PC-3 (cell line): ENCODE measurements around the gene IFITM2. TPM values are rescaled to one million over a fixed set of nuclear protein-coding genes. Genes with fewer than 3 reads are reported as not detected.

ENCODE experiments used
- ATAC-seq: fragments of 200-7000 bp; cut with Tn5 transposase; 2 replicates; pipeline ENCODE4 v1.9.1; 2020; ENCODE audit warnings: mild to moderate bottlenecking, moderate library complexity
- BruUV-seq: library from RNA; stranded (reverse); fragments of 400-500 nt; replicated peaks from 2 replicates; lab custom pipeline; 2021; lab: Mats Ljungman, UMichigan
- CTCF ChIA-PET: fragments of 300-600 bp; sonication (Branson Sonifier 250); formaldehyde crosslinking; loops from one replicate; lab custom pipeline; 2022; ENCODE audit warnings: antibody characterized with exemption; lab: Charles Lee
- POLR2A ChIA-PET: fragments of 300-600 bp; sonication (Branson Sonifier 250); formaldehyde crosslinking; loops from one replicate; lab custom pipeline; 2022; ENCODE audit warnings: antibody characterized with exemption; ENCODE audit not compliant: unreplicated experiment; lab: Charles Lee
- DNase-seq: peaks from one replicate; pipeline ENCODE4 v3.0.0-alpha.2; 2015
- H2AFZ ChIP-seq: fragments of 300-600 bp; sonication (generic); 2 replicates; pipeline ENCODE4 v1.6.0; 2016; ENCODE audit warnings: antibody characterized with exemption, low read length
- H3F3A ChIP-seq: fragments of 300-600 bp; sonication (generic); one replicate; pipeline ENCODE4 v1.6.0; 2017; ENCODE audit warnings: antibody characterized with exemption, low read length, control low read depth, mild to moderate bottlenecking; ENCODE audit not compliant: unreplicated experiment
- H3K27ac ChIP-seq: fragments of 300-600 bp; sonication (generic); 2 replicates; pipeline ENCODE4 v1.5.1; 2016; ENCODE audit warnings: mild to moderate bottlenecking, low read length
- H3K27me3 ChIP-seq: fragments of 300-600 bp; sonication (generic); 2 replicates; pipeline ENCODE4 v1.6.1; 2016; ENCODE audit warnings: low read length, mixed read lengths
- H3K36me3 ChIP-seq: fragments of 300-600 bp; sonication (generic); 2 replicates; pipeline ENCODE4 v1.6.1; 2016; ENCODE audit warnings: low read depth, mixed run types, low read length, mixed read lengths
- H3K4me1 ChIP-seq: fragments of 300-600 bp; sonication (generic); 2 replicates; pipeline ENCODE4 v1.5.1; 2016; ENCODE audit warnings: low read length; ENCODE audit not compliant: insufficient read depth
- H3K4me2 ChIP-seq: fragments of 300-600 bp; sonication (generic); 2 replicates; pipeline ENCODE4 v1.6.0; 2016; ENCODE audit warnings: low read length
- H3K4me3 ChIP-seq: fragments of 300-600 bp; sonication (generic); 2 replicates; pipeline ENCODE4 v1.5.1; 2016; ENCODE audit warnings: mild to moderate bottlenecking, low read length, mixed read lengths
- H3K79me2 ChIP-seq: fragments of 300-600 bp; sonication (generic); 2 replicates; pipeline ENCODE4 v1.6.1; 2017; ENCODE audit warnings: low read length, mixed read lengths
- H3K9ac ChIP-seq: fragments of 300-600 bp; sonication (generic); 2 replicates; pipeline ENCODE4 v1.6.0; 2016; ENCODE audit warnings: mild to moderate bottlenecking, low read length
- H3K9me2 ChIP-seq: fragments of 300-600 bp; sonication (generic); replicated peaks from 2 replicates; pipeline ENCODE4 v1.6.1; 2016; ENCODE audit warnings: mixed run types, low read length, mixed read lengths
- H3K9me3 ChIP-seq: fragments of 300-600 bp; sonication (generic); 2 replicates; pipeline ENCODE4 v1.6.1; 2016; ENCODE audit warnings: low read length, mixed read lengths
- H4K20me1 ChIP-seq: fragments of 300-600 bp; sonication (generic); 2 replicates; pipeline ENCODE4 v1.6.1; 2016; ENCODE audit warnings: low read length, mixed read lengths
- CTCF ChIP-seq: fragments of 300-600 bp; sonication (generic); conservative IDR thresholded peaks from 2 replicates; pipeline ENCODE4 v1.5.1; 2017; ENCODE audit warnings: antibody characterized with exemption, low read depth, mild to moderate bottlenecking, low read length
- EZH2 ChIP-seq: fragments of 300-600 bp; sonication (generic); IDR thresholded peaks from one replicate; pipeline ENCODE4 v1.6.1; 2017; ENCODE audit warnings: antibody characterized with exemption, mild to moderate bottlenecking, low read length; ENCODE audit not compliant: unreplicated experiment
- EZH2phosphoT487 ChIP-seq: fragments of 300-600 bp; sonication (generic); IDR thresholded peaks from 2 replicates; pipeline ENCODE4 v1.6.1; 2018; ENCODE audit warnings: mild to moderate bottlenecking, antibody characterized with exemption, low read length, borderline replicate concordance
- intact Hi-C: fragments of 100-400 bp; cut with micrococcal nuclease; formaldehyde crosslinking; loops from 2 replicates; pipeline ENCODE4 v1.9.0; 2023
- total RNA-seq: library from RNA; depleted of rRNA; stranded (reverse); fragments of >200 nt; gene quantifications from 2 replicates; pipeline ENCODE4 v1.2.3, GENCODE V29; 2014

IFITM2 gene
- total RNA-seq, 1 experiment from 2014 or later: 49.0 TPM

GRCh38 chr11:288478-289397 lies 18.9 kb upstream of the IFITM2 start, which contains the start of gene PGGHG:
Gene PGGHG (plus strand): TSS chr11:289126. CDS start chr11:289817, 691 bp downstream.
- Histone ChIP-seq H3F3A (no peaks in the 10 kb centered on the region), H3K4me1 (no peaks in the 10 kb centered on the region), H2AFZ (peak within 1 kb of the TSS; percentile 73), H4K20me1 (no peaks in the 10 kb centered on the region), H3K79me2 (no peaks in the 10 kb centered on the region), H3K9me2 (no peaks in the 10 kb centered on the region), H3K27me3 (no peaks in the 10 kb centered on the region), H3K4me3 (peak within 1 kb of the TSS; percentile 70), H3K4me2 (peak within 1 kb of the TSS; percentile 87), H3K27ac (no peak within 1 kb of the TSS), H3K9ac (peak within 1 kb of the TSS; percentile 9; the same call in 1 of the 2 replicates), H3K9me3 (no peaks in the 10 kb centered on the region), H3K36me3 (no peaks in the 10 kb centered on the region)
- ChIA-PET POLR2A (no interaction called here), CTCF (no interaction called here)
- intact Hi-C loops: no loop called here
- peak; percentile 41 for DNase-seq
- no TSS peak for BruUV-seq
- no peak for TF ChIP-seq EZH2
- no peak for TF ChIP-seq CTCF
- peak; percentile 86 for ATAC-seq

GRCh38 chr11:289398-289711 lies 18.3 kb upstream of the IFITM2 start:
- ChIA-PET POLR2A (no interaction called here), CTCF (no interaction called here)
- no peak for ATAC-seq
- Histone ChIP-seq H3K9ac (no peak overlapping the region), H4K20me1 (no peaks in the 10 kb centered on the region), H3K4me2 (peak overlapping the region; percentile 56), H3F3A (no peaks in the 10 kb centered on the region), H3K79me2 (no peaks in the 10 kb centered on the region), H2AFZ (no peak overlapping the region), H3K4me1 (no peaks in the 10 kb centered on the region), H3K27ac (no peak overlapping the region), H3K36me3 (no peaks in the 10 kb centered on the region), H3K27me3 (no peaks in the 10 kb centered on the region), H3K9me3 (no peaks in the 10 kb centered on the region), H3K9me2 (no peaks in the 10 kb centered on the region), H3K4me3 (no peak overlapping the region)
- intact Hi-C loops: no loop called here
- DNase-seq: no peak
- no peak for TF ChIP-seq EZH2
- no peak for TF ChIP-seq EZH2phosphoT487
- TF ChIP-seq CTCF: no peak
- BruUV-seq: no TSS peak
